PC-3 (cell line): Measurements from ENCODE around the gene VPS37D. TPM values are rescaled to one million over a fixed set of nuclear protein-coding genes. Genes with fewer than 3 reads are reported as not detected.

Source experiments
- ATAC-seq: fragments of 200-7000 bp; cut with Tn5 transposase; 2 replicates; pipeline ENCODE4 v1.9.1; 2020; ENCODE audit warnings: mild to moderate bottlenecking, moderate library complexity
- BruUV-seq: library from RNA; stranded (reverse); fragments of 400-500 nt; replicated peaks from 2 replicates; lab custom pipeline; 2021; lab: Mats Ljungman, UMichigan
- CTCF ChIA-PET: fragments of 300-600 bp; sonication (Branson Sonifier 250); formaldehyde crosslinking; loops from one replicate; lab custom pipeline; 2022; ENCODE audit warnings: antibody characterized with exemption; lab: Charles Lee
- POLR2A ChIA-PET: fragments of 300-600 bp; sonication (Branson Sonifier 250); formaldehyde crosslinking; loops from one replicate; lab custom pipeline; 2022; ENCODE audit warnings: antibody characterized with exemption; ENCODE audit not compliant: unreplicated experiment; lab: Charles Lee
- DNase-seq: peaks from one replicate; pipeline ENCODE4 v3.0.0-alpha.2; 2015
- H2AFZ ChIP-seq: fragments of 300-600 bp; sonication (generic); 2 replicates; pipeline ENCODE4 v1.6.0; 2016; ENCODE audit warnings: antibody characterized with exemption, low read length
- H3F3A ChIP-seq: fragments of 300-600 bp; sonication (generic); one replicate; pipeline ENCODE4 v1.6.0; 2017; ENCODE audit warnings: antibody characterized with exemption, low read length, control low read depth, mild to moderate bottlenecking; ENCODE audit not compliant: unreplicated experiment
- H3K27ac ChIP-seq: fragments of 300-600 bp; sonication (generic); 2 replicates; pipeline ENCODE4 v1.5.1; 2016; ENCODE audit warnings: mild to moderate bottlenecking, low read length
- H3K27me3 ChIP-seq: fragments of 300-600 bp; sonication (generic); 2 replicates; pipeline ENCODE4 v1.6.1; 2016; ENCODE audit warnings: low read length, mixed read lengths
- H3K36me3 ChIP-seq: fragments of 300-600 bp; sonication (generic); 2 replicates; pipeline ENCODE4 v1.6.1; 2016; ENCODE audit warnings: low read depth, mixed run types, low read length, mixed read lengths
- H3K4me1 ChIP-seq: fragments of 300-600 bp; sonication (generic); 2 replicates; pipeline ENCODE4 v1.5.1; 2016; ENCODE audit warnings: low read length; ENCODE audit not compliant: insufficient read depth
- H3K4me2 ChIP-seq: fragments of 300-600 bp; sonication (generic); 2 replicates; pipeline ENCODE4 v1.6.0; 2016; ENCODE audit warnings: low read length
- H3K4me3 ChIP-seq: fragments of 300-600 bp; sonication (generic); 2 replicates; pipeline ENCODE4 v1.5.1; 2016; ENCODE audit warnings: mild to moderate bottlenecking, low read length, mixed read lengths
- H3K79me2 ChIP-seq: fragments of 300-600 bp; sonication (generic); 2 replicates; pipeline ENCODE4 v1.6.1; 2017; ENCODE audit warnings: low read length, mixed read lengths
- H3K9ac ChIP-seq: fragments of 300-600 bp; sonication (generic); 2 replicates; pipeline ENCODE4 v1.6.0; 2016; ENCODE audit warnings: mild to moderate bottlenecking, low read length
- H3K9me2 ChIP-seq: fragments of 300-600 bp; sonication (generic); replicated peaks from 2 replicates; pipeline ENCODE4 v1.6.1; 2016; ENCODE audit warnings: mixed run types, low read length, mixed read lengths
- H3K9me3 ChIP-seq: fragments of 300-600 bp; sonication (generic); 2 replicates; pipeline ENCODE4 v1.6.1; 2016; ENCODE audit warnings: low read length, mixed read lengths
- H4K20me1 ChIP-seq: fragments of 300-600 bp; sonication (generic); 2 replicates; pipeline ENCODE4 v1.6.1; 2016; ENCODE audit warnings: low read length, mixed read lengths
- CTCF ChIP-seq: fragments of 300-600 bp; sonication (generic); conservative IDR thresholded peaks from 2 replicates; pipeline ENCODE4 v1.5.1; 2017; ENCODE audit warnings: antibody characterized with exemption, low read depth, mild to moderate bottlenecking, low read length
- EZH2 ChIP-seq: fragments of 300-600 bp; sonication (generic); IDR thresholded peaks from one replicate; pipeline ENCODE4 v1.6.1; 2017; ENCODE audit warnings: antibody characterized with exemption, mild to moderate bottlenecking, low read length; ENCODE audit not compliant: unreplicated experiment
- EZH2phosphoT487 ChIP-seq: fragments of 300-600 bp; sonication (generic); IDR thresholded peaks from 2 replicates; pipeline ENCODE4 v1.6.1; 2018; ENCODE audit warnings: mild to moderate bottlenecking, antibody characterized with exemption, low read length, borderline replicate concordance
- intact Hi-C: fragments of 100-400 bp; cut with micrococcal nuclease; formaldehyde crosslinking; loops from 2 replicates; pipeline ENCODE4 v1.9.0; 2023
- total RNA-seq: library from RNA; depleted of rRNA; stranded (reverse); fragments of >200 nt; gene quantifications from 2 replicates; pipeline ENCODE4 v1.2.3, GENCODE V29; 2014

Gene VPS37D
- total RNA-seq, 1 experiment from 2014 or later: 6.3 TPM

GRCh38 chr7:73703225-73703624, 35.6 kb downstream of the VPS37D start:
- peaks cover 20% of the 10 kb centered on the region for H4K20me1 ChIP-seq
- intact Hi-C loops: no loop called here

GRCh38 chr7:73703757-73704639, 36.4 kb downstream of the VPS37D start:
- H3K27ac ChIP-seq: peak overlapping the region; percentile 100

More at GRCh38 chr7:73703225-73703624, 35.6 kb downstream of the VPS37D start:
- Histone ChIP-seq H3K27ac (peak overlapping the region; percentile 33), H3K4me2 (no peak overlapping the region), H3K79me2 (peaks cover 14% of the 10 kb centered on the region), H3K36me3 (peaks cover 50% of the 10 kb centered on the region), H3K27me3 (no peaks in the 10 kb centered on the region), H3K9me3 (no peaks in the 10 kb centered on the region), H3K4me3 (no peak overlapping the region), H3K4me1 (peaks cover 38% of the 10 kb centered on the region), H3K9me2 (no peaks in the 10 kb centered on the region), H3K9ac (no peak overlapping the region), H2AFZ (no peak overlapping the region), H3F3A (peaks cover 16% of the 10 kb centered on the region)
- TF ChIP-seq EZH2phosphoT487 (no peak), CTCF (no peak), EZH2 (no peak)
- CTCF ChIA-PET: no interaction called here
- DNase-seq (no peak), ATAC-seq (no peak)
- POLR2A ChIA-PET: interaction anchor here (0.5 to 0.6 kb wide), 2 partner anchors 8 to 296 kb away, joined by 4 to 6 read pairs; no protein-coding TSS in a partner anchor
- no TSS peak for BruUV-seq

More at GRCh38 chr7:73703757-73704639, 36.4 kb downstream of the VPS37D start:
- H3K4me1 ChIP-seq: peaks cover 46% of the 10 kb centered on the region
- no peaks in the 10 kb centered on the region for H3K27me3 ChIP-seq
- peak overlapping the region; percentile 40 for H3K4me2 ChIP-seq
- H3F3A ChIP-seq: peaks cover 14% of the 10 kb centered on the region
- H3K36me3 ChIP-seq: peaks cover 58% of the 10 kb centered on the region
- H3K79me2 ChIP-seq: peaks cover 22% of the 10 kb centered on the region
- H2AFZ ChIP-seq: no peak overlapping the region
- H3K9ac ChIP-seq: peak overlapping the region; percentile 77
- no TSS peak for BruUV-seq
- intact Hi-C loops: loop anchor here (2.0 kb wide), 2 partner anchors 15 to 21 kb away; partner anchors contain the start of genes BUD23, DNAJC30 and STX1A
- no peaks in the 10 kb centered on the region for H3K9me2 ChIP-seq
- no peaks in the 10 kb centered on the region for H3K9me3 ChIP-seq
- H4K20me1 ChIP-seq: peaks cover 20% of the 10 kb centered on the region
- POLR2A ChIA-PET: interaction anchor here (0.5 to 1.1 kb wide), 3 partner anchors 12 to 182 kb away, joined by 4 to 7 read pairs (median 5); partner anchors contain the start of gene BAZ1B
- TF ChIP-seq EZH2phosphoT487 (no peak), CTCF (no peak), EZH2 (no peak)
- H3K4me3 ChIP-seq: no peak overlapping the region
- CTCF ChIA-PET: interaction anchor here (0.6 to 1.0 kb wide), 2 partner anchors 22 to 58 kb away, joined by 5 to 7 read pairs; no protein-coding TSS in a partner anchor
- DNase-seq: no peak
- ATAC-seq: no peak
